ENCODE measurements around the gene TACO1.

GRCh38 chr17:63626551-63627180, 26.0 kb downstream of the TACO1 start:
- TF ChIP-seq CTCF (conservative IDR thresholded peaks at IDR 0.05; ENCODE audit: low read depth, low read length) (no peak), EZH2 (IDR thresholded peaks at IDR 0.05; ENCODE audit: borderline replicate concordance, low read depth, low read length, poor library complexity, severe bottlenecking) (no peak)
